OCI-LY7 (cell line): ENCODE measurements around the gene RBBP5.

Experiments
- EZH2phosphoT487 ChIP-seq: fragments of 200-600 bp; sonication (generic); IDR thresholded peaks from 2 replicates; pipeline ENCODE4 v1.6.1; 2018; ENCODE audit warnings: low read depth, borderline replicate concordance, mild to moderate bottlenecking, mixed run types, antibody characterized with exemption, low read length, moderate library complexity, mixed read lengths
- TF ChIP-seq, protein P1 (sequence below): fragments of 200-600 bp; sonication (generic); conservative IDR thresholded peaks from 2 replicates; pipeline ENCODE4 v1.5.1; 2014; ENCODE audit warnings: mild to moderate bottlenecking, antibody characterized with exemption, low read length, moderate library complexity, mixed read lengths

DNA sequence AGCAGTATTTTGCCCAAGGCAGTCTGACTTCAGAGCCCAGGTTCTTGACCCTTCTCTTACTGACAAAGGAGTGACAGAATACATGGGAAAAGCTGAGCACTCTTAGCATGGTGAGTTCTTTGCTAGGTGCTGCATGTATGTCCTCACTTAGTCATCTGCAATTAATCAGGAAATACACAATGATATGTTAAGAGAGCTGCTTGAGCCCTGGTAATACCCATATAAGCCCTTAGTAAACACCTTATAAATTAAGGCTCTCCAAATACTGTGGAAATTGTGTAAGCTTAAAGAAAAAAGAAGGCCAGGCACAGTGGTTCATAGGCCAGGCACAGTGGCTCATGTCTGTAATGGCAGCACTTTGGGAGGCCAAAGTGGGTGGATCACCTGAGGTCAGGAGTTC is 23.5 kb downstream of the RBBP5 start:
- TF ChIP-seq, protein P1, sequence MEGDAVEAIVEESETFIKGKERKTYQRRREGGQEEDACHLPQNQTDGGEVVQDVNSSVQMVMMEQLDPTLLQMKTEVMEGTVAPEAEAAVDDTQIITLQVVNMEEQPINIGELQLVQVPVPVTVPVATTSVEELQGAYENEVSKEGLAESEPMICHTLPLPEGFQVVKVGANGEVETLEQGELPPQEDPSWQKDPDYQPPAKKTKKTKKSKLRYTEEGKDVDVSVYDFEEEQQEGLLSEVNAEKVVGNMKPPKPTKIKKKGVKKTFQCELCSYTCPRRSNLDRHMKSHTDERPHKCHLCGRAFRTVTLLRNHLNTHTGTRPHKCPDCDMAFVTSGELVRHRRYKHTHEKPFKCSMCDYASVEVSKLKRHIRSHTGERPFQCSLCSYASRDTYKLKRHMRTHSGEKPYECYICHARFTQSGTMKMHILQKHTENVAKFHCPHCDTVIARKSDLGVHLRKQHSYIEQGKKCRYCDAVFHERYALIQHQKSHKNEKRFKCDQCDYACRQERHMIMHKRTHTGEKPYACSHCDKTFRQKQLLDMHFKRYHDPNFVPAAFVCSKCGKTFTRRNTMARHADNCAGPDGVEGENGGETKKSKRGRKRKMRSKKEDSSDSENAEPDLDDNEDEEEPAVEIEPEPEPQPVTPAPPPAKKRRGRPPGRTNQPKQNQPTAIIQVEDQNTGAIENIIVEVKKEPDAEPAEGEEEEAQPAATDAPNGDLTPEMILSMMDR, result no peak
- TF ChIP-seq EZH2phosphoT487, result no peak
